HG03097 (cell line): Measurements from ENCODE around the gene ANKRD6.
"Not testable (repeated sequence)": the region's sequence is repeated elsewhere in the genome, so short reads cannot be mapped to it uniquely, and the experiment has no call there.

Source experiments
- ATAC-seq: cut with Tn5 transposase; IDR thresholded peaks from one replicate; pipeline ENCODE4 v1.9.1; 2021; ENCODE audit not compliant: unreplicated experiment, low FRiP score

Gene ANKRD6

DNA sequence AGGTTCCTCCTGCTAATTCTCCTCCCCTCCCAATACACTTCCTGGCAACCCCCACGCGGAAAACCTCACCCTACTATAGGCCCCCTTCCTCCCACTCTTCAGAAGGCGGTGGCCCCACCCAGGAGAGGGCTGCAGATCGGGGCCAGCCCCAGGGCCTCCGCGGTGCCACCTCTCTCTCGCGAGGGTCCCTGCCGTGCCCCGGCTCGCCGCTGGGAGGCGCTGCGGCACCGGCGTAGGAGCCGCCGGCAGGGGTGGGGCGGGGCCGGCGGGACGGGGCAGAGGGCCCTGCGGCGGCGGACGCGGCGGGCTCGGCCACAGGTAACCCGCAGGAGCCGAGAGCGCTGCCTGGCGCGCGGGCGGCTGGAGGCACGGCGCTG, at the start of gene ANKRD6:
ANKRD6 (plus strand) TSS at position 278 of the 377 bp plus-strand sequence. CDS start 133,825 bp downstream, outside the sequence.
- peak; percentile 81 for ATAC-seq

- no peak for ATAC-seq
Observed at GRCh38 chr6:89385156-89385667, 47.7 kb upstream of the ANKRD6 start.

DNA sequence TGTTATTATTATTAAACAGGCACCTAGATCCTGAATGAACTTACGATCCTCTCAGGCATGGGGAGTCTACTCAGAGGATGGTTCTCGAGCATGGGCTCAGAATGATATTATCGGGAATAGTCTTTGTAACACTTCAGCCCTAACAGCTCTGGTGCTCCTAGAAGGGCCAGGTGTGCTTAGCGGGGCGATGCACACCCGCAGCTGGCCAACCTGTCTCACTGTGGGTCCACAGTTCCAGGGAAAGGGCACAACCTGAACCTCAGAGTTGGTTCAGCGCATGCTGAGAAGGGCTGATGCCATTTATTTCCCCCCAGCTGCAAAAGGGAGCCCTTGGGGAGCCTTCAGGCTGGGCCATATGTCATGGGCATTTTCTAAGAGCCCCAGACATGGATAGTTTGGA, 47.1 kb upstream of the ANKRD6 start:
- ATAC-seq: no peak

GRCh38 chr6:89386917-89387491, 45.9 kb upstream of the ANKRD6 start:
- ATAC-seq: peak; percentile 31

GRCh38 chr6:89387516-89388201, 45.3 kb upstream of the ANKRD6 start:
- ATAC-seq: peak; percentile 91

DNA sequence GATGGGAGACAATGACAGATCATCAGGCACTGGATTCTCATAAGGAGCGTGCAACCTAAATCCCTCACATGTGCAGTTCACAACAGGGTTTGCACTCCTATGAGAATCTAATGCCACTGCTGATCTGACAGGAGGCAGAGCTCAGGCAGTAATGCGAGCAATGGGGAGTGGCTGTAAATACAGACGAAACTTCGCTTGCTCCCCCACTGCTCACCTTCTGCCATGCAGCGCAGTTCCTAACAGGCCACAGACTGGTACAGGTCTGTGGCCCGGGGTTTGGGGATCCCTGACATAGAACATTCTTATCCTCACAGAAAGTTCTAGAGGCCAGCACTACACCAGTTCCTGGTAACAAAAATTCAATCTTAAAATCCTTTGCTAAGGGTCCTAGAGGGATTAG, 44.1 kb upstream of the ANKRD6 start:
- no peak for ATAC-seq

DNA sequence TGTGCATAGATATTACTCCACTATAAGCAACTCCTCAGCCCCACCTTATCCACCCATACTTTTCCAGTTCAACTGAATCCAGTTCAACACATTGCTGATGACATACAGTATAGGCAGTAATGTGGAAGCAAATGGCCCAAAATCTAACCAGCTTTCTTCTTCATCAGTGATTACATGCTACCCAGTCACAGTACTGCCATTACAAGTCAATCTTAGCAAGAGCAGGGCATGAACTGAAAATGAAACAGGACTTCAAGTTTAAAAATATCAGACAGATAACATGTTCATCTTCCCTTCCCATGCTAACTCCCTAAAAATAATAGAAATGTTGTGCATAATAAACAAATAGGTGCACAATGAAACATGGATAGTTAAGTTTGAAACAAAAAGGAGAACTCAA, 40.1 kb upstream of the ANKRD6 start:
- ATAC-seq: no peak

GRCh38 chr6:89393659-89394058, 39.3 kb upstream of the ANKRD6 start:
- no peak for ATAC-seq

- not testable (repeated sequence) for ATAC-seq
Observed at GRCh38 chr6:89397884-89398283, 35.1 kb upstream of the ANKRD6 start.

- no peak for ATAC-seq
Observed at GRCh38 chr6:89398762-89399525, 34.0 kb upstream of the ANKRD6 start.

DNA sequence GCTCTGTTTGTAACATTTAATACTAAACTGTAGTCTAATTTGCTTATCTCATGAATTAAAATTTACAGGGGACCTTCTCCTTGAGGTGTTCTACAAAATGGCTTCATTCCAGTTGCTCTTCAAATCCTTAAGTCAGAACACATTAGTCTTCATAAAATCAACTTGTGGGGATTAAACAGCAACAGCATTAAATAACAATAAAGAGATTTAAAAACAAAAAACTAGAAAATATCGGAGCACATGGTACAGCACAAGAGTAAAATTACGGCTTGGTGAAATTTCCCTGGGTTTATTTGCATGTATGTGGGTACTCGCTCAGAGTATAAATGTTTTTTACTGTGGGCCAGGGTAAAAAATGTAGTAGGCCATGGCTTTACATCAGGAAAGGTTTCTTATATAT, 32.9 kb upstream of the ANKRD6 start:
- no peak for ATAC-seq

- ATAC-seq: no peak
Observed at GRCh38 chr6:89400912-89401399, 32.0 kb upstream of the ANKRD6 start.

GRCh38 chr6:89402776-89403175, 30.2 kb upstream of the ANKRD6 start:
- ATAC-seq: no peak

GRCh38 chr6:89404512-89404911, 28.4 kb upstream of the ANKRD6 start:
- no peak for ATAC-seq

DNA sequence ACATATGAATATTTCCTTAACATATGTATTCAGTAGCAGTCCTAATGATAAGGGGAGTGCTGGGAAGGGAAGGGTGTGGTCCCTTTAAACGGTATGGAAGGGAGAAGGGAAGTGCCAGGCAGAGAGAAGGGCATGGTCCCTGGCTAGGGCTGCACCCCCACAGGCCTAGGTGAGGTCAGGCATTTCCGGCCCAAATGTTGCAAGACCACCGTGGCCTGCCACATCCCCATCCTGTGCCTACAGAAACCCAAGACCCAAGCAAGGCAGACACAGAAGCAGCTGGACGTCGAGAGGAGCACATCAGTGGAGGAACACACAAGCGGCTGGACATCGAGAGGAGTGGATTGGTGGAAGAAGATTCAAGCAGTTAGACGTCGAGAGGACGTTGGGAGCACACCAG, 26.8 kb upstream of the ANKRD6 start:
- ATAC-seq: no peak

- no peak for ATAC-seq
Observed at GRCh38 chr6:89409461-89410035, 23.4 kb upstream of the ANKRD6 start.

GRCh38 chr6:89410231-89410761, 22.7 kb upstream of the ANKRD6 start:
- no peak for ATAC-seq

GRCh38 chr6:89410788-89411144, 22.2 kb upstream of the ANKRD6 start:
- no peak for ATAC-seq

DNA sequence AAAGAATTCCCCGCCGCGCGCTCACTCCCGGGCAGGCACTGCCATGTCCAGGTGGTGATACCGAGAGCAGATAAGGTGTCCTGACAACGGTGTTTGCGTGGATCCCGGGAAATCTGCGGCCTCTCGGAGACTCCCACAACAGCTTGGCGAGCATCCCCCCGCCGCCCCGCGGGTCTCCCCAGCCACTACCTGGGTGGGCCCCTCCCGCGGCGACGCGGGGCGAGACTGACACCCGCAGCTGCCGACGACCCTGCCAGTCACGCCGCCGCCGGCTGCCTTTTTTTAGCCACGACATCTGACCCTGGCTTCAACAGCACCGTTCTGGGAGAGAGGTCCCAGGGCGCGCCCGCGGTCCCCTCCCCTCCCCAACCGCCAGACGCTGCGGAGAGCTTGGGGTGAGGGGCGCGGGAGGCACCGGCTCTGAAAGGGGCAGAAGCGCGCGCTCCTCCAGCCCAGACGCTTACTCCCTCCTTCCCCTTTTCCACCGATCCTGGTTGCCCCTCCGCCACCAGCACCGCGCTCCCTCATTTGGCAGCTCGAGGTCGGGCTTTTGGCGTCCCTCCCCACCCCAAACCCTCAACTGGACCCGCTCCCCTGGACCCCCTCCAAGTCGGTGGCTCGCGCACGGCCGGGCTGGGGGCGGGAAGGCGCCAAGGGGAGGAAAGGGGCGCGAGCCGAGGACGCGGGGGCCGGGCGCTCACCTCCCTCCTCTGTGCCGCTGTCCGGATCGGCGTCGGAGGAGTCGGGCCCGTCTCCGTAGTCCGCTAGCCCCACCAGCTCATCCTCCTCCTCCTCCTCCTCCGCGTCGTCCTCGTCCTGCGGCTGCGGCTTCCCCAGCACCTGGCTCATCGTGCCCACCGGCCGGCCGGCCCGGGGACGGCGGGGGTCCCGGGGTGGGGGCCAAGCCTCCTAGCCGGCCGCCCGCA, 21.5 kb upstream of the ANKRD6 start:
- peak; percentile 39 for ATAC-seq
